ENCODE results near the gene PTGES.

DNA sequence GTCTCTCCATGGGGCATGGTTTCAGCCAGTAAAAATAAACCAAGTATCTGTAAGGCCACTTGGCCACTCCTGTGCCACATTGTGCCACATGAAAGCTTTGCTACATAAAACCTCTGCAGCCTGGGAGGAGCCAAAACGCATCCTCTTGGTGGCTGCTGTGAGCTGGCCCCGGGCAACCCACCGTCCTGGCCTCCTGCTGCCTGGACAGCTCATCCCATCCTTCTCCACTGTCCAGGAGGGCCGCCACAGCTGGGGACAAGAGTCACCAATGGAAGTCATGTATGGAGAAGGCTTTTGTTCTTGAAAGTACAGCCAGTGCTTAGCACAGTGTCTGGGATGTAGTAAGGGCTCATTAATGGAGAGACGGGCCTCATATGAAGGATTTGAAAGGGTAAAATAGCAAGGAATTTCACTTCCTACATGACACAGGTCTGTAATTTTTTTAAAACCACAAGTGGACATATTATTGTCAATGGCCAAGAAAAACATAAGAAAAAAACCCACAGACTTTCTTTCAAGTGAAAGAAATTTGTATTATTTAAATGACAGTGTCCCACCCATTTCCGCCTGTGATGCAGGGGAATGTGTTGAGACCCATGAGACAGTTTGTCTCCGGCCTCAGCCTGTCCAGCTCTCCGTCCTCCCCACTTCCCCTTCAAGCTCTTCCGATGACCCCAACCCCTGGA, 6.6 kb downstream of the PTGES start:
- TF ChIP-seq, protein P1, sequence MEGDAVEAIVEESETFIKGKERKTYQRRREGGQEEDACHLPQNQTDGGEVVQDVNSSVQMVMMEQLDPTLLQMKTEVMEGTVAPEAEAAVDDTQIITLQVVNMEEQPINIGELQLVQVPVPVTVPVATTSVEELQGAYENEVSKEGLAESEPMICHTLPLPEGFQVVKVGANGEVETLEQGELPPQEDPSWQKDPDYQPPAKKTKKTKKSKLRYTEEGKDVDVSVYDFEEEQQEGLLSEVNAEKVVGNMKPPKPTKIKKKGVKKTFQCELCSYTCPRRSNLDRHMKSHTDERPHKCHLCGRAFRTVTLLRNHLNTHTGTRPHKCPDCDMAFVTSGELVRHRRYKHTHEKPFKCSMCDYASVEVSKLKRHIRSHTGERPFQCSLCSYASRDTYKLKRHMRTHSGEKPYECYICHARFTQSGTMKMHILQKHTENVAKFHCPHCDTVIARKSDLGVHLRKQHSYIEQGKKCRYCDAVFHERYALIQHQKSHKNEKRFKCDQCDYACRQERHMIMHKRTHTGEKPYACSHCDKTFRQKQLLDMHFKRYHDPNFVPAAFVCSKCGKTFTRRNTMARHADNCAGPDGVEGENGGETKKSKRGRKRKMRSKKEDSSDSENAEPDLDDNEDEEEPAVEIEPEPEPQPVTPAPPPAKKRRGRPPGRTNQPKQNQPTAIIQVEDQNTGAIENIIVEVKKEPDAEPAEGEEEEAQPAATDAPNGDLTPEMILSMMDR (IDR thresholded peaks at IDR 0.05 in 2 of 3, conservative IDR thresholded peaks at IDR 0.05 in 1 of 3; ENCODE audit: control insufficient read depth in 2 of 3, extremely low read depth in 1 of 3, insufficient read depth in 1 of 3, low read depth in 3 of 3, low read length in 3 of 3): no peak
- TF ChIP-seq, protein P2, sequence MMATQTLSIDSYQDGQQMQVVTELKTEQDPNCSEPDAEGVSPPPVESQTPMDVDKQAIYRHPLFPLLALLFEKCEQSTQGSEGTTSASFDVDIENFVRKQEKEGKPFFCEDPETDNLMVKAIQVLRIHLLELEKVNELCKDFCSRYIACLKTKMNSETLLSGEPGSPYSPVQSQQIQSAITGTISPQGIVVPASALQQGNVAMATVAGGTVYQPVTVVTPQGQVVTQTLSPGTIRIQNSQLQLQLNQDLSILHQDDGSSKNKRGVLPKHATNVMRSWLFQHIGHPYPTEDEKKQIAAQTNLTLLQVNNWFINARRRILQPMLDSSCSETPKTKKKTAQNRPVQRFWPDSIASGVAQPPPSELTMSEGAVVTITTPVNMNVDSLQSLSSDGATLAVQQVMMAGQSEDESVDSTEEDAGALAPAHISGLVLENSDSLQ (IDR thresholded peaks at IDR 0.05): no peak
- no peak for TF ChIP-seq TCF7 (IDR thresholded peaks at IDR 0.05; ENCODE audit: borderline replicate concordance)
- TF ChIP-seq RAD21 (IDR thresholded peaks at IDR 0.05; ENCODE audit: insufficient read depth, low read depth, low read length): no peak
- TF ChIP-seq, protein P3, sequence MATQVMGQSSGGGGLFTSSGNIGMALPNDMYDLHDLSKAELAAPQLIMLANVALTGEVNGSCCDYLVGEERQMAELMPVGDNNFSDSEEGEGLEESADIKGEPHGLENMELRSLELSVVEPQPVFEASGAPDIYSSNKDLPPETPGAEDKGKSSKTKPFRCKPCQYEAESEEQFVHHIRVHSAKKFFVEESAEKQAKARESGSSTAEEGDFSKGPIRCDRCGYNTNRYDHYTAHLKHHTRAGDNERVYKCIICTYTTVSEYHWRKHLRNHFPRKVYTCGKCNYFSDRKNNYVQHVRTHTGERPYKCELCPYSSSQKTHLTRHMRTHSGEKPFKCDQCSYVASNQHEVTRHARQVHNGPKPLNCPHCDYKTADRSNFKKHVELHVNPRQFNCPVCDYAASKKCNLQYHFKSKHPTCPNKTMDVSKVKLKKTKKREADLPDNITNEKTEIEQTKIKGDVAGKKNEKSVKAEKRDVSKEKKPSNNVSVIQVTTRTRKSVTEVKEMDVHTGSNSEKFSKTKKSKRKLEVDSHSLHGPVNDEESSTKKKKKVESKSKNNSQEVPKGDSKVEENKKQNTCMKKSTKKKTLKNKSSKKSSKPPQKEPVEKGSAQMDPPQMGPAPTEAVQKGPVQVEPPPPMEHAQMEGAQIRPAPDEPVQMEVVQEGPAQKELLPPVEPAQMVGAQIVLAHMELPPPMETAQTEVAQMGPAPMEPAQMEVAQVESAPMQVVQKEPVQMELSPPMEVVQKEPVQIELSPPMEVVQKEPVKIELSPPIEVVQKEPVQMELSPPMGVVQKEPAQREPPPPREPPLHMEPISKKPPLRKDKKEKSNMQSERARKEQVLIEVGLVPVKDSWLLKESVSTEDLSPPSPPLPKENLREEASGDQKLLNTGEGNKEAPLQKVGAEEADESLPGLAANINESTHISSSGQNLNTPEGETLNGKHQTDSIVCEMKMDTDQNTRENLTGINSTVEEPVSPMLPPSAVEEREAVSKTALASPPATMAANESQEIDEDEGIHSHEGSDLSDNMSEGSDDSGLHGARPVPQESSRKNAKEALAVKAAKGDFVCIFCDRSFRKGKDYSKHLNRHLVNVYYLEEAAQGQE (IDR thresholded peaks at IDR 0.05; ENCODE audit: low read depth, low read length): no peak
- no peak for TF ChIP-seq POLR2A (IDR thresholded peaks at IDR 0.05; ENCODE audit: low read depth, low read length)
- no peak for TF ChIP-seq EZH2 (IDR thresholded peaks at IDR 0.05; ENCODE audit: borderline replicate concordance, control insufficient read depth, low read depth, low read length)
- TF ChIP-seq HDGF (IDR thresholded peaks at IDR 0.05): no peak
- TF ChIP-seq, protein P4, sequence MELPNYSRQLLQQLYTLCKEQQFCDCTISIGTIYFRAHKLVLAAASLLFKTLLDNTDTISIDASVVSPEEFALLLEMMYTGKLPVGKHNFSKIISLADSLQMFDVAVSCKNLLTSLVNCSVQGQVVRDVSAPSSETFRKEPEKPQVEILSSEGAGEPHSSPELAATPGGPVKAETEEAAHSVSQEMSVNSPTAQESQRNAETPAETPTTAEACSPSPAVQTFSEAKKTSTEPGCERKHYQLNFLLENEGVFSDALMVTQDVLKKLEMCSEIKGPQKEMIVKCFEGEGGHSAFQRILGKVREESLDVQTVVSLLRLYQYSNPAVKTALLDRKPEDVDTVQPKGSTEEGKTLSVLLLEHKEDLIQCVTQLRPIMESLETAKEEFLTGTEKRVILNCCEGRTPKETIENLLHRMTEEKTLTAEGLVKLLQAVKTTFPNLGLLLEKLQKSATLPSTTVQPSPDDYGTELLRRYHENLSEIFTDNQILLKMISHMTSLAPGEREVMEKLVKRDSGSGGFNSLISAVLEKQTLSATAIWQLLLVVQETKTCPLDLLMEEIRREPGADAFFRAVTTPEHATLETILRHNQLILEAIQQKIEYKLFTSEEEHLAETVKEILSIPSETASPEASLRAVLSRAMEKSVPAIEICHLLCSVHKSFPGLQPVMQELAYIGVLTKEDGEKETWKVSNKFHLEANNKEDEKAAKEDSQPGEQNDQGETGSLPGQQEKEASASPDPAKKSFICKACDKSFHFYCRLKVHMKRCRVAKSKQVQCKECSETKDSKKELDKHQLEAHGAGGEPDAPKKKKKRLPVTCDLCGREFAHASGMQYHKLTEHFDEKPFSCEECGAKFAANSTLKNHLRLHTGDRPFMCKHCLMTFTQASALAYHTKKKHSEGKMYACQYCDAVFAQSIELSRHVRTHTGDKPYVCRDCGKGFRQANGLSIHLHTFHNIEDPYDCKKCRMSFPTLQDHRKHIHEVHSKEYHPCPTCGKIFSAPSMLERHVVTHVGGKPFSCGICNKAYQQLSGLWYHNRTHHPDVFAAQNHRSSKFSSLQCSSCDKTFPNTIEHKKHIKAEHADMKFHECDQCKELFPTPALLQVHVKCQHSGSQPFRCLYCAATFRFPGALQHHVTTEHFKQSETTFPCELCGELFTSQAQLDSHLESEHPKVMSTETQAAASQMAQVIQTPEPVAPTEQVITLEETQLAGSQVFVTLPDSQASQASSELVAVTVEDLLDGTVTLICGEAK (IDR thresholded peaks at IDR 0.05; ENCODE audit: borderline replicate concordance): no peak
- no peak for TF ChIP-seq YY1 (IDR thresholded peaks at IDR 0.05; ENCODE audit: low read depth, low read length)
- no peak for TF ChIP-seq RUNX3 (IDR thresholded peaks at IDR 0.05; ENCODE audit: low read length)
- no peak for TF ChIP-seq SPI1 (IDR thresholded peaks at IDR 0.05; ENCODE audit: borderline replicate concordance, insufficient read depth, low read depth, low read length)

All from GM12878 (cell line).